SK-N-SH treated with all-trans-retinoic acid at 6 μM for 48 hours (cell line): Measurements from ENCODE around the gene HNRNPC.
"Not testable (repeated sequence)": the region's sequence is repeated elsewhere in the genome, so short reads cannot be mapped to it uniquely, and the experiment has no call there.

Experiments used
- CREB5 ChIP-seq: fragments of 250-450 bp; sonication (Bioruptor Pico); IDR thresholded peaks from 2 replicates; pipeline ENCODE4 v1.5.1; 2020; ENCODE audit warnings: low read depth, mild to moderate bottlenecking, moderate library complexity
- RARB ChIP-seq: fragments of 250-450 bp; sonication (Bioruptor Pico); IDR thresholded peaks from 2 replicates; pipeline ENCODE4 v1.8.0; 2021; ENCODE audit warnings: mild to moderate bottlenecking, moderate library complexity
- SNAI2 ChIP-seq: fragments of 250-450 bp; sonication (Bioruptor Pico); IDR thresholded peaks from 2 replicates; pipeline ENCODE4 v1.5.0; 2020; ENCODE audit warnings: mild to moderate bottlenecking, moderate library complexity
- ZFP3 ChIP-seq: fragments of 250-450 bp; sonication (Bioruptor Pico); IDR thresholded peaks from 2 replicates; pipeline ENCODE4 v1.5.0; 2020; ENCODE audit warnings: mild to moderate bottlenecking, moderate library complexity
- ZFP30 ChIP-seq: fragments of 450-650 bp; formaldehyde crosslinking; IDR thresholded peaks from 2 replicates; pipeline ENCODE4 v1.5.0; 2022; ENCODE audit warnings: mild to moderate bottlenecking, moderate library complexity
- ZNF70 ChIP-seq: fragments of 450-650 bp; formaldehyde crosslinking; IDR thresholded peaks from 2 replicates; pipeline ENCODE4 v1.5.0; 2020; ENCODE audit warnings: mild to moderate bottlenecking, moderate library complexity

GRCh38 chr14:21302836-21303140 is 33.5 kb upstream of the HNRNPC start:
- TF ChIP-seq CREB5; ZFP30 (CRISPR knock-in tag); ZNF70 (CRISPR knock-in tag); RARB (CRISPR knock-in tag); SNAI2 (CRISPR knock-in tag); ZFP3 (CRISPR knock-in tag): not testable (repeated sequence)
